OCI-LY3 (cell line): ENCODE results near the gene EDN1.

Source experiments
- H2AFZ ChIP-seq: fragments of 200-600, 300-600 bp; shearing (Covaris generic); 2 replicates; pipeline ENCODE4 v1.6.0; 2014; ENCODE audit warnings: antibody characterized with exemption, low read depth, low read length
- H3K27ac ChIP-seq: fragments of 200-600, 300-600 bp; sonication (generic); 2 replicates; pipeline ENCODE4 v1.5.1; 2014; ENCODE audit warnings: mild to moderate bottlenecking, low read length, moderate library complexity, mixed read lengths
- H3K27me3 ChIP-seq: fragments of 200-600, 300-600 bp; sonication (generic); 2 replicates; pipeline ENCODE4 v1.6.1; 2014; ENCODE audit warnings: low read depth, low read length, mixed read lengths
- H3K36me3 ChIP-seq: fragments of 200-600, 300-600 bp; sonication (generic); replicated peaks from 2 replicates; pipeline ENCODE3; 2014; ENCODE audit warnings: low read depth, low read length, mixed read lengths
- H3K4me1 ChIP-seq: fragments of 300-600, 200-600 bp; sonication (generic); 2 replicates; pipeline ENCODE4 v1.6.1; 2014; ENCODE audit warnings: low read length, mixed read lengths
- H3K4me2 ChIP-seq: fragments of 200-600, 300-600 bp; sonication (generic); 2 replicates; pipeline ENCODE4 v1.6.1; 2014; ENCODE audit warnings: low read length, mixed read lengths
- H3K4me3 ChIP-seq: fragments of 300-600, 200-600 bp; sonication (generic); 2 replicates; pipeline ENCODE4 v1.5.1; 2014; ENCODE audit warnings: antibody characterized with exemption, mild to moderate bottlenecking, low read length, moderate library complexity
- H3K79me2 ChIP-seq: fragments of 300-600, 200-600 bp; shearing (Covaris generic); 2 replicates; pipeline ENCODE4 v1.6.1; 2014; ENCODE audit warnings: mild to moderate bottlenecking, low read length, mixed read lengths
- H3K9ac ChIP-seq: fragments of 300-600, 200-600 bp; shearing (Covaris generic); 2 replicates; pipeline ENCODE4 v1.6.0; 2014; ENCODE audit warnings: mild to moderate bottlenecking, low read length, moderate library complexity
- H3K9me3 ChIP-seq: fragments of 200-600, 300-600 bp; shearing (Covaris generic); 2 replicates; pipeline ENCODE4 v1.6.1; 2014; ENCODE audit warnings: low read length, mixed read lengths; ENCODE audit not compliant: insufficient read depth
- H4K20me1 ChIP-seq: fragments of 200-600, 300-600 bp; sonication (generic); 2 replicates; pipeline ENCODE4 v1.6.1; 2016; ENCODE audit warnings: low read length, mixed read lengths; ENCODE audit not compliant: insufficient read depth
- CTCF ChIP-seq: fragments of 200-600, 300-600 bp; sonication (generic); IDR thresholded peaks from 2 replicates; pipeline ENCODE4 v1.5.1; 2014; ENCODE audit warnings: antibody characterized with exemption, low read length, low read depth
- EZH2phosphoT487 ChIP-seq: fragments of 200-600 bp; shearing (Covaris generic); IDR thresholded peaks from 2 replicates; pipeline ENCODE4 v1.6.1; 2018; ENCODE audit warnings: antibody characterized with exemption, mixed run types, low read depth

EDN1 gene

DNA sequence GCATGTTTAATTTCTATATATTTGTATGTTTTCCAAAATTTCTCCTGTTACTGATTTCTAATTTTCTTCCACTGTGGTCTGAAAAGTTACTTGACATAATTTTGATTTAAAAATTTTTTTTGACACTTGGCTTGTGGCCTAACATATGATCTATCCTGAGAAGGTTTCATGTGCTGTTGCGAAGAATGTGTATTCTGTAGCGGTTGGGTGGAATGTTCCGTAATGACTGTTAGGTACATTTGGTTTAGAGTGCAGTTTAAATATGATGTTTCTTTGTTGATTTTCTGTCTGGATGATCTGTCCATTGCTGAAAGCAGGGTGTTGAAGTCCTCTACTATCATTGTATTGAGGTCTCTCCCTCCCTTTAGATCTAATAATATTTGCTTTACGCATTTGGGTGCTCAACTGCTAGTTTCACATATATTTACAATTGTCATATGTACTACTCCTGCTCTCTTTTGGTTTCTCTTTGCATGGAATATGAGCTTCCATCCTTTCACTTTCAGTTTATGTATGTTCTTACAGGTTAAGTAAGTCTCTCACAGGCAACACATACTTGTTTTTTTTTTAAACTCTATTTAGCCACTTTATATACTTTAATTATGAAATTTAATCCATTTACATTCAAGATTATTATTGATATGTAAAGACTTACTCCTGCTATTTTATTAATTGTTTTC, 19.5 kb upstream of the EDN1 start:
- TF ChIP-seq CTCF: no peak
- TF ChIP-seq EZH2phosphoT487: no peak
- Histone ChIP-seq H3K4me3 (no peak overlapping the region), H4K20me1 (no peaks in the 10 kb centered on the region), H3K79me2 (no peaks in the 10 kb centered on the region), H3K9me3 (no peaks in the 10 kb centered on the region), H3K27me3 (no peaks in the 10 kb centered on the region), H3K4me2 (no peak overlapping the region), H3K4me1 (no peaks in the 10 kb centered on the region), H3K27ac (no peak overlapping the region), H3K9ac (no peak overlapping the region), H3K36me3 (no peaks in the 10 kb centered on the region), H2AFZ (no peak overlapping the region)

DNA sequence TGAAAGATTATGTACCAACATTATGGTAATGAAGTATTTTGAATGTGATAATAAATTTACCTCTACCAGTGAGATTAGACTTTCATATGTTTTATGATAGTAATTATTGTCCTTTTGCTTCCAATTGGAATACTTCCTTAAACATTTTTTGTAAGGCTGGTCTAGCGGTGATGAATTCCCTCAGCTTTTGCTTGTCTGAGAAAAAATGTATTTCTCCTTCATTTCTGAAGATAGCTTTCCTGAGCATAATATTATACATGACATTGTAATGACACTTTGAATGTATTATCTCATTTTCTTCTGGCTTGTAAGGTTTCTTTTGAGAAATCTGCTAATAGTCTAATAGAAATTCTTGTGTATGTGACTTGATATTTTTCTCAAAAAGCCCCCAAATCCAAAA, 18.6 kb upstream of the EDN1 start:
- TF ChIP-seq CTCF (no peak), EZH2phosphoT487 (no peak)
- Histone ChIP-seq H4K20me1 (no peaks in the 10 kb centered on the region), H3K27ac (no peak overlapping the region), H3K9ac (no peak overlapping the region), H2AFZ (no peak overlapping the region), H3K4me1 (no peaks in the 10 kb centered on the region), H3K36me3 (no peaks in the 10 kb centered on the region), H3K4me2 (no peak overlapping the region), H3K9me3 (no peaks in the 10 kb centered on the region), H3K79me2 (no peaks in the 10 kb centered on the region), H3K4me3 (no peak overlapping the region), H3K27me3 (no peaks in the 10 kb centered on the region)

DNA sequence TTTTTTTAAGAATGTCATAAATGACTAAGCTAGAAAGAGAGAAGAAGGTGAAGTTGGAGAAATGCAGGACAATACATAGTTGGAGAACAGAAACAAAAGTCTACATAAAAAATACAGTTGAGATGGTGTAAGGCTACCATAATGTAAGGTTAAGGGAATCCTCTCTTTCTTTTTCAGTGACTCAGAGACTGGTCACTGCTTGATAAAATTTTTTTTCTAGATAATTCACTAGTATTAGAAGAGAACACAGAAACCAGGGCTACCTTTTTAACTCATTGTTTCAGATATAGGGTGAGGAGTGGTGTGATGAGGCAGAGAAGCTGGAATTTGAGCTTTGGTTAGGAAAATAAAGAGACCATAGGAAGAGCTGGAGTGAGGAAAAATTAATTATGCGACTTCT, 18.2 kb upstream of the EDN1 start:
- H3K9ac ChIP-seq: no peak overlapping the region
- no peaks in the 10 kb centered on the region for H3K79me2 ChIP-seq
- no peaks in the 10 kb centered on the region for H3K27me3 ChIP-seq
- no peak for TF ChIP-seq EZH2phosphoT487
- no peak for TF ChIP-seq CTCF
- no peak overlapping the region for H2AFZ ChIP-seq
- H3K4me1 ChIP-seq: no peaks in the 10 kb centered on the region
- no peaks in the 10 kb centered on the region for H3K9me3 ChIP-seq
- H3K4me3 ChIP-seq: no peak overlapping the region
- no peak overlapping the region for H3K4me2 ChIP-seq
- H3K36me3 ChIP-seq: no peaks in the 10 kb centered on the region
- no peaks in the 10 kb centered on the region for H4K20me1 ChIP-seq
- H3K27ac ChIP-seq: no peak overlapping the region

- H3K4me2 ChIP-seq: no peak overlapping the region
- no peaks in the 10 kb centered on the region for H4K20me1 ChIP-seq
Measured at GRCh38 chr6:12275107-12275506, 15.1 kb upstream of the EDN1 start.

More at GRCh38 chr6:12275107-12275506, 15.1 kb upstream of the EDN1 start:
- H3K4me3 ChIP-seq: no peak overlapping the region
- no peaks in the 10 kb centered on the region for H3K9me3 ChIP-seq
- no peaks in the 10 kb centered on the region for H3K27me3 ChIP-seq
- H3K27ac ChIP-seq: no peak overlapping the region
- no peaks in the 10 kb centered on the region for H3K4me1 ChIP-seq
- no peak for TF ChIP-seq EZH2phosphoT487
- TF ChIP-seq CTCF: no peak
- H3K9ac ChIP-seq: no peak overlapping the region
- H2AFZ ChIP-seq: no peak overlapping the region
- H3K36me3 ChIP-seq: no peaks in the 10 kb centered on the region
- no peaks in the 10 kb centered on the region for H3K79me2 ChIP-seq
